HG03039 (cell line): ENCODE results near the gene ADAT2.
"Not testable (repeated sequence)": the region's sequence is repeated elsewhere in the genome, so short reads cannot be mapped to it uniquely, and the experiment has no call there.

Experiments used
- ATAC-seq: cut with Tn5 transposase; IDR thresholded peaks from one replicate; pipeline ENCODE4 v1.9.1; 2021; ENCODE audit warnings: mild to moderate bottlenecking, moderate library complexity; ENCODE audit not compliant: unreplicated experiment

ADAT2 gene

DNA sequence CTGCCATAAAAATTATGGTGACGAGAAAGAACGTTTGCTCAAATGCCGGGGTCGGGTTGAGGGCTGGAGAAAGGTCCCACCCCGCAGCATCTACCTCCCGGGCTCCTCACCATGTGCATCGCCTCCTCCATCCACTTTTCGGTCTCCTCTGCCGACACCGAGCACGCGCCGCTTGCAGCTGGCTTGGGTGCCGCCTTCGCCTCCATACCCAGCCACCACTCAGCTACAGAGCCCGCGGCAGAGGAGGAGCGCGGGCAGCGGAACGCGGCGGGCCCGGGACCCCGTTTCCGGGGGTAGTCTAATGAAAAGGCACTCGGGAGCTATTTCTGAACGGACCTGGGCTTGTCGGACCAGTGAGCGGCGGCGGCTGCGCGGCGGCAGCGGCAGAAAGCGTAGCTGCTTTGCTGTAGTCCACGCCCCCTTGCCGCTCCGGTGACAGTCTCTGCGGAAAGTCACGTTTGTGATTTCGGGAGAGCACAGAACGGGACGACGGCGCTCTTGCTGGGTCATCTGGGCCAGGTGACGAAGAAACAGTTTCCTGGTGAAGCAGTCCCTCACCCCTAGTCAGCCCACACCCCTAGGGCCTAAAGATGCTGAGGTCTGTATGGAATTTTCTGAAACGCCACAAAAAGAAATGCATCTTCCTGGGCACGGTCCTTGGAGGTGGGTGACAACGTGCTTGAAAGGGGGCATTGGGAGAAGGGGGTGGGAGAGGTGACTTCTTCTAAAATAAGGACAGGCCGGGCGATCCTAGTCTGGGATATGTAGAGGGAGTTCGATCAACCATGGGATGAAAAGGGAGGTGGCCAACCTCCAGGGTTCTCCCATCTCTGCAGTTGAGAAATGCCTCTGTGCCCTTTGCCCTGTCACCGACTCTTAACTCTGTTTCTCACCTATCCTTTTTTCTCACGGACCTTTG, at the start of gene ADAT2, which contains the start of gene PEX3:
Gene ADAT2, minus strand, starts transcription at position 243 of the 919 bp plus-strand sequence. Its CDS starts 37 bp downstream, at position 206.
Gene PEX3, plus strand, starts transcription at position 353 of the 919 bp plus-strand sequence. Its CDS starts 238 bp downstream, at position 591.
- peak; percentile 98 for ATAC-seq

DNA sequence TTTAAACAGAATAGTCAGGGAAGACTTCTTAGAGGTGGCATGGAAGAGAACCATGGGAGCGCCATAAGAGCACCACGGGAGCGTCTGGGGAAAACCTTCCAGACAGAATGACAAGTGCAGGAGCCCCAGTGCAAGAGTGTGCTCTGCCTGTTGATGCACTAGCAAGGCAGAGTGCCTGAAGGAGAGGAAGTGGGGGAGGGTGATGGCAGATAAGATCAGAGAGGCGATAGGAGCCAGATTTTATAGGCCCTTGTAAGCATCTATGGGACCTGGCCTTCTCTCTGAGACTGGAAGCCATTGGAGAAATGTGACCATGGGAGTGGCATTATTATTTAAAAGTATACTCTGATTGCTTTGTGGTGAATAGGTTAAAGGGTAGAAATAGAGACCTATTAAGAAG, 47.9 kb upstream of the ADAT2 start:
- ATAC-seq: no peak

DNA sequence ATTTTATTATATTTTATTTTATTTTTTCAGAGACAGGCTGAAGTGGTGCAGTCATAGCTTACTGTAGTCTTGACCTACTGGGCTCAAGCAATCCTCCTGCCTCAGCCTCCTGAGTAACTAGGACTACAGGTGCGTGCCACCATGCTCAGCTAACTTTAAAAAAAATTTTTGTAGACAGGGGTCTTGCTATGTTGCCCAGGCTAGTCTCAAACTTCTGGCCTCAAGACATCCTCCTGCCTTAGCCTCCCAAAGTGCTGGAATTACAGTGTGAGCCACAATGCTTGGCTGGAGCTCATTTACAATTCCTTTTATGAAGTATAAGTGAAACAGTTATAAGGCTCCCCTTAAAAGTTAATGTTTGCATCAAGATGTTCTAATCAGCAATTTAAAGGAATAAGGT, 46.5 kb upstream of the ADAT2 start:
- no peak for ATAC-seq

DNA sequence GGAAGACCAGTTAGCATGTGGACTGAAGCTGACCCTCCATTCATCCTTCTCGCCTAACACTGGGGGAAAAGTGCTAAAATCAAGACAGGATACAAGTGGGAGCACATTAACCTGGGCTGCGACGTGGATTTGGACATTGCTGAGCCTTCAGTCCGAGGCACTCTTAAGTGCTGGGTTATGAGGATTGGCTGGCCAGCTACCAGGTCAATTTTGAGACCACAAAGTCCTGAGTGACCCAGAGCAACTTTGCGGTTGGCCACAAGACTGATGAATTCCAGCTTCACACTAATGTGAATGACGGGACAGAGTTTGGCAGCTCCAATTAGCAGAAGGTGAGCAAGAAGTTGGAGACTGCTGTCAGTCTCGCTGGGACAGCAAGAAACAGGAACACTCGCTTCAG, 40.3 kb upstream of the ADAT2 start:
- no peak for ATAC-seq

DNA sequence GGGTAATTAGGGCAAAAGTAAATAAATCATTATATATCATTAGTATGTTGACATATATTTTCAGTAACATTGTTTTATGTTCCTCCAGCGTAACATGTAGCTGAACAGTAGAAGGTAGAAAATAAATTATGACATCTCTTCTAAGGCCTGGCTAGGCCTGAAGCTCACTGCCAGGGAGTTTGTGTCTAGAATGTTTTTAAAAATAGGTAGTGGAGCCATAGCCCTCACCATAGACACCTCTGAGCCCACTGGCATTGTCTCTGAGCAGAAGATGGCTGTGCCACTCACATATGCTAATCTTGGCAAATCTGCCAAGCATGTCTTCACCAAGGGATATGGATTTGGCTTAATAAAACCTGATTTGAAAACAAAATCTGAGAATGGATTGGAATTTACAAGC, 39.7 kb upstream of the ADAT2 start:
- ATAC-seq: no peak

DNA sequence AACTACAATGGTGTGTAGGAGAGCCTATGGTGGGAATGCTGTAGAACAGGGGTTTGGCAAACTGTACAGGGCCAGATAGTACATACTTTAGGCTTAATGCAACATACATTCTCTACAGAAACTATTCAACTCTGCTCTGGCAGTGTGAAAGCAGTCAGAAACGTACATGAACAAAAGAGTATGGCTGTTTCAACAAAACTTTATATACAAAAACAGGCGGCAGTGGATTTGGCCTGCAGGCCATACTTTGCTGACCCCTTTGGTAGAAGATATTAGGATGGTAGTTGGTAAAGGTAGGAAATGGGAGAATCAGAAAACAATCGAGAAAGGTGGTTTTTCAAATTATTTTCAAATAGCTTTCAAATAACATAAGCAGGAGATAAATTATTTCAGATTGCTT, 36.3 kb upstream of the ADAT2 start:
- no peak for ATAC-seq

DNA sequence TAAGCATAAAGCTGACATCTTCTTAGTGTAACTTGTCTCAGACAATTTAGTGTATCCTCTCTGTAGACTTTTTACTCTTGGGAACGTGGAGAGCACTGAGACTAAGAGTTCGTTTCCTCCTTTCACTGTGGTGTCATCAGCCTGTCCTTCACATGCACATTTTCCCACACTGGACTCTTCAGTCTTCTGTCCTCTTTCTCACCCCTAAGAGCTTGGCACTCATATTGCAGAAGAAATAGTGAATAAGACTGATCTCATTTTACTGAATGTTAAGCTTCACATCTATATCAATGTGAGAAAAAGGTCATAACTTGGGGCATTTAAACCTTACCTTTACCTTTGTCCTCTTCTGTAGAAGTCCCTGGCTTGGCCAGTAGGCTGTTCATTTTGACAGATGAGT, 35.5 kb upstream of the ADAT2 start:
- no peak for ATAC-seq

DNA sequence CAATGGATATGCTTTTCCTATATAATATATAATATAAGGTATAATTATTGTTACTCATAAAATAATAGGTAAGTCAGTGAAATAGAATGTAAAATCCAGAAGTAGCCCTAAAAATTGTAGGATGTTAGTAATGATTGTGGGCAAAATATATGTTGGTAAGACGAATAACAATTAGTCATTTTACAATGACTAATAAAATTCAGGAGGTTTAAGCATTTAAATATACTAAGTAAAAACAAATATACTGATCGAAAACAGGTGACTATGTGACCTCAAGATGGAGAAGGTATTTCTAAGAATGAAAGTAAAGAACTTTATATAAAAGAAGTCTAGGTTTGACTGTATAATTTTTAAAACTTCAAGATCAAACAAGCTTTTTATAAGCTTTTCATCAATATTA, 32.1 kb upstream of the ADAT2 start:
- ATAC-seq: no peak

DNA sequence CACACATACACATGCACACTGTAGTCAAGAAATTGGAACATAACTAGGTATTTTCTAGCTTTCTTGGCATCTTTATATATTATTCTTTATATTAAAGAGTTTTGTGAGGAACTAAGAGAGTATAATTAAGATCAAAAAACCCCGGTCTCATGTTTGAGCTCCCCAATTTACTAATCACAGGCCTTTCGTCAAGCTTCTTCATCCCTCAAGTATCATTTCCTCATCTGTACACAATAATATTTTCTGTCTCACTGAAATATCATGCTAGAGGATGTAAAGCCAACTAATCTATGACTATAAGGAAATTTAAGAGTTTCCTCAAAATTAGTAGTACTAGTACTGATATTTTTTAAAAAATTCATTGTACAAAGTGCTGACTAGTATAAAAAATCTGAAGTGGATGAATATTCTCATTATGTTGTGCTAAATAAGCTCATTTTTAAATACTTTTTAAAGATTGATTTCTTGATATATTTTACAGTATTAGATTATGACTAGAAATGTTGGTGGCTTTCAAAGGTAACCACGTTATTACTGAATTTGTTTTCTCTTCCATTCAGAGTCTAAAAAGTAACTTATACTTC, 28.1 kb upstream of the ADAT2 start:
- no peak for ATAC-seq

DNA sequence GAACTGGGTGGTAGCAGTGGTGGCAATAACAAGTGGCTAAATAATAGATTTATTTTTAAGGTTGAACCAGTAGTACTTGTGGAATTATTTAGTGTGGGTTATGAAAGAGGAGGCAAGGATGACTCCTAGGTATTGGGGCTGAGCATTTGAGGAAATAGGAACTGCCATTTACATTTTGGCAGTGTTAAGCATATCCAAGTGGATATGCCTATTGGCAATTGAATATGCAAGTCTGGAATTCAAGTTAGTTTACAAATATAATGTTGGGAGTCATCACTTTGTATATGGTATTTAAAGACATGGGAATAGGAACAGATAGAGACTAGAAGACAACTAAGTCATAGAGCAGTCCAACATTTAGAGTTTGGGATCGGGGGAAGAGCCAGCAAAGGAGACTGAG, 26.1 kb upstream of the ADAT2 start:
- ATAC-seq: no peak

DNA sequence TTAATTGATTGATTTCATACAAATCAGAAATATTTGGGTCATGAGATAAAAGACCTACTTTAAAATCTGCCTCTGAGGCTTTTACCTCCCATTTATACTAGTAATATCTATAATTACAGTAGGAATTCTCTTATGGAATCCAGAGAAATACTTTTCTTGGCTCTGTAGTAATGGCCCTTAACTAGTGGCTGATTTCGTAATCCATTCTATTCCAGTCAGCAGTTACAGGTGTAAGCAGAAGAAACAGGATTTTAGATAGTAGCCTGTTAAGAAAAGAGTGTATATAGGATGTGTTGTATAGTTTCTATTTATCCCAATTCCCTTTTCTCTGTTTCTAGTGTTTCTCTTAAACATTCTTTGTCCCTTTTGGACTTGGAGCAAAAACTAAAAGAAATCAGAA, 21.3 kb upstream of the ADAT2 start:
- ATAC-seq: no peak

DNA sequence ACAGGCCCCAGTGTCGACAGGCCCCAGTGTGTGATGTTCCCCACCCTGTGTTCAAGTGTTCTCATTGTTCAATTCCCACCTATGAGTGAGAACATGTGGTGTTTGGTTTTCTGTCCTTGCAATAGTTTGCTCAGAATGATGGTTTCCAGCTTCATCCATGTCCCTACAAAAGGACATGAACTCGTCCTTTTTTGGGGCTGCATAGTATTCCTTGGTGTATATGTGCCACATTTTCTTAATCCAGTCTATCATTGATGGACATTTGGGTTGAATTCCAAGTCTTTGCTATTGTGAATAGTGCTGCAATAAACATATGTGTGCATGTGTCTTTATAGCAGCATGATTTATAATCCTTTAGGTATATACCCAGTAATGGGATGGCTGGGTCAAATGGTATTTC, 18.3 kb upstream of the ADAT2 start:
- not testable (repeated sequence) for ATAC-seq

DNA sequence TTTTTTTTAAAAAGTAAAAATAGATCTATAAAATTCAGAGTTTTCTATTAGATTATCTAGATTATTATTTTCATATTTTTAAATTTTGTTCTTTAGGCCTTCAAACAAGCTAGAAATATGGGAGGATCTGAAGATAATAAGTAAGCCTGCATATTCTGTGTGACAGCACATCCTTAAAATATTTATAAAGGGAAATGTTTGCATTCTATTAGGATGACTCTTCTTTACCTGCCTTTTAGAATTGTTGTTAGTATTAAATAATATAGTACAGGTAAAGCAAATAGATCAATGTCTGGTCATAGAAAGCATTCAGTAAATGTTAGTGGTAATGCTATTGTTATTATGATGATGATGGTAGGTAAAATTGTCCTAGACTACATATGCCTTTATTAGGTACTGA, 17.5 kb upstream of the ADAT2 start:
- no peak for ATAC-seq

DNA sequence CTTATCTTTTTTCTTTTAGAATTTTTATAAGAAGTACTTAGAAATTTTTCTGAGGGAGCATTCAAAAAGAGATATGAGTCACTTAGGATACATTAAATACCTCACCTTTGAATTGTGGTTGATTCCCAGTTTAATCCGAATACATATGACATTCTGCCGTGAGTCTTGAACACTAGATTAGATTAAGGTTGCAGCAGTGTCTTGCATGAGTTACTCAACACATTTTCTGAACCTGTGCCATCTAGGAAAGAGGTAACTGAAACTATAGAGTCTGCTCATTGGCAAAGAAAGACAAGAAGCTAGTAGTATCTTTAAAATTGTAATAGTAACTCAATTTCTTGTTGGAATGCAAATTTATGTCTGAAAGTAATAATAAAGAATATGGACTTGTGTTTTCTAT, 15.1 kb upstream of the ADAT2 start:
- ATAC-seq: no peak

DNA sequence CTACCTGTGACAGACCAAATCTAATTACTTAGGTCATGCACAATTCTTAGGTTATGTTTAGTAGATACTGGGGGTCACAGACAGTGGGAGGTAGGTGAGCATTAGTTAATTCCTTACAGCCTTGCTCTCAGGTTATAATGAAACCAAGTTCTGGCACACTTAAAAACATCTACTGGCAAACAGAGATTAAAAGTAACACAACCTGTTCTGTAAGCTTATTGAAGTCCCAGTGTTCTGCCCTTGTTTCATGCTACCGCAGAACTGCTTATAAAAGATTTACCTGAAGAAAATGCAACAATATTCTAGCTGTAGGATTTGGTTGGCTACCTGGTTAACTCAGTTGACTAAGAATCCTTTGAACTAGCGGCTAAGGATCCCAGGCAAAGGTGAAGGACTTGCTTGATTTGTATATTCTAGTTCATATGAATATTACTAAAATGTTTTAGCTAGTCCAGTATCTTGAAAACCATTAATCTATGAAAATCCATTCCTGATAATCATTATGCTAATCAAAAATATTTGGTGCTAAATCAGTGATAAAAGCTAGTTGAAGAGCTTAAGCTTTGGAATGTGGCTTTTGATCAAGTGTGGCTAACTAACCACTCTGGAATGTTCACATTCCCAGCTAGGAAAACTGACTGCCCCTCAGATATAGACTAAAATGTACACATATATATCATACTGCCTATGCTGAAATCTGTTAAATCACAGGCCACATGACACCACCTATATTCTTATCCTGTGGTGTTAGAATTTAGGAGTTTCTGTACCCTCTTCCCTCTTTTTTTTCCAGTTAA, 7.3 kb upstream of the ADAT2 start:
- no peak for ATAC-seq

DNA sequence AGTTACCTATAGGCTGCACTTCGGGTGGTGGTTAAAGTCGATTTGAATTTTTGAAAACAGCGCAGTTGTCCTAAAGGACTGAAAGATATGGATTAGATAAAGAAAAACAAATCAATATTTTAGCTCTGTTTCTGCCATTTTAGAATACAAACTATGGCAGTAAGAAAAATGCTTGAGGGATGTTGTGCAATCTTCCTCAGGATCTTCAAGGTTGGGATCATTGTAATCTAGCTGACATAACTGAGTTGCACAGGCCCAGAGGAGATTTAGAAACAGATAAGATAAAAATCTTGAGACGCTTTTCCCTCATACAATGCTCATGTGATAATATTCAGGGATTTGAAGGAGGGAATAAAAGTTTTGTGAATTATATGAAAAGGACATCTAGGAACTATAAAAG, 1.0 kb upstream of the ADAT2 start:
- ATAC-seq: no peak

DNA sequence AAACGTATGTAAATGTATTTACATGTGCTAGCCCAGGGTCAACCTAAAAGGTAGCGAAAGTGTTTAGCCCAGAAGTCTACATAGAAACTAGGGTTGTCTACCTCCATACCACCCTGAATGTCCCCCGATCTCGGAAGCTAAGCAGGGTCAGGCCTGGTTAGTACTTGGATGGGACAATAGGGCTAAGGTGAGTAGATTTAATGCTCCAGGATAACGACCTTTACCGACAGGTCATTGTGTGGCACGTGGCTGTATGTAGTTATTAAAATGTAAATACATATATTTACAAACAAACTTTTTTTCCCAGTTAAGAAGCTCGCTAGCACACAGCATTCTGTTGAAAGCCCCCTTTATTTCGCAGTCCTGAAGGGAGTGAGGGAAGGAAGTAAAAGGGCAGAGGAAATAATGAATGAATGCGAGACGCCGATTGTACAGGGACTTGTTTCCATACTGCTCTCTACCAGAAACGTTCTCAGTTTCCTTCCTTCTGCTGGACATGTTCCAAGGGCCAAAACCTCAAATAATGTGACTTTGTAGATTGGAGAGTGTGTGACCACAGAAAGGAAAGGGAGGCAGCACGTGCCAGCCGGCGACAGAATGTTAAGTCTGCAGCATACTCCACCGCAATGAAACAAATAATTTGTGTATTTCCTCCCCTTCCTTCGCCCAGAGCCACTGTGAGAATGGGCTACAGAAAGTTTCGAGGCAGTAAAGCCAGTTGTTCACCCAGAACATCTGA, 612 bp downstream of the ADAT2 start:
- ATAC-seq: peak; percentile 1

DNA sequence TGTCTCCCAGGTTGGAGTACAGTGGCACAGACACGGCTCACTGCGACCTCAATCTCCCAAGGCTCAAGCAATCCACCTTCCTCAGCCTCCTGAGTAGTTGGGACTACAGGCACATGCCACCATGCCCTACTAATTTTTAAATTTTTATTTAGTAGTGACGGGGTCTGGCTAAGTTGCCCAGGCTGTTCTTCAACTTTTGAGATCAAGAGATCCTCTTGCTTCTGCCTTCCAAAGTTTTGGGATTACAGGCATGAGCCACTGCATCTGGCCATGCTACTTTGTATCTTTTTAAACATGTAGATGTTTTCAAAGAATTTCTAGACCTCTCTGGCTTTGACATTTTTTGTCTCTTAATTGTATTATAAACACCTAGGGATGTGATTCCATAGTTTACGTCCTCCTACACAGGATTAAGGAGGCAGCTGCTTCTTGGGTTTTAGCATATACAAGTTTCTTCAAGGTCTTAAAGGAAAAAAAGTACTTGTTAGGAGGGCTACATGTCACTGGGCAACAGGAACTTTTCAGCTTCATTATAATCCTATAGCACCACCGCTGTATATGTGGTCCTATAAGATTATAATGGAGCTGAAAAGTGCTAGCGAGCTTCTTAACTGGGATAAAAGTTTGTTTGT, 1.3 kb downstream of the ADAT2 start:
- ATAC-seq: no peak

DNA sequence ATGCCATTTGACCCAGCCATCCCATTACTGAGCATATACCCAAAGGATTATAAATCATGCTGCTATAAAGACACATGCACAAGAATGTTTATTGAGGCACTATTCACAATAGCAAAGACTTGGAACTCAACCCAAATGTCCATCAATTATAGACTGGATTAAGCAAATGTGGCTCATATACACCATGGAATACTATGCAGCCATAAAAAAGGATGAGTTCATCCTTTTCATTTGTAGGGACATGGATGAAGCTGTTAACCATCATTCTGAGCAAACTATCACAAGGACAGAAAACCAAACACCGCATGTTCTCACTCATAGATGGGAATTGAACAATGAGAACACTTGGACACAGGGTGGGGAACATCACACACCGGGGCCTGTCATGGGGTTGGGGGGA, 2.6 kb downstream of the ADAT2 start:
- ATAC-seq: not testable (repeated sequence)

DNA sequence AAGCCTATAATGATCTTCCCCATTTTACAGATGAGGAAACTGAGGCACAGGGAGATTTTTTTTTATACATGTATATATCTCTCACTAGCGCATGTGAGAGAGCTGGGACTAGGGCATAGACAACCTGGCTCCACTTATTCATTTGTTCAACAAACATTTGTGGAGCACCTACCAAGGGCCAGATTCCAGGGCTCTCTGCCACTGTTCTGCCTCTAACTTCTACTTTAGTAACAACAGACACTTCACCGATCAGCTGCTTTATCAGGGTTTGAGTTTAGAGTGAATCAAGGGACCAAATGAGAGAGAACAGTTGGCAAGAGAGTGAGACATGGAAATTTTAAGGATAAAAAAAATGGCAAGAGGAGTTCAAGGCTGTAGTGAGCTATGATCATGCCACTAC, 7.4 kb downstream of the ADAT2 start:
- ATAC-seq: no peak
